Hepatocyte (in vitro differentiated cells): ENCODE data around the gene PPHLN1. TPM values are rescaled to one million over a fixed set of nuclear protein-coding genes. Genes with fewer than 3 reads are reported as not detected.

ENCODE experiments used
- DNase-seq: peaks from one replicate; pipeline ENCODE4 v3.0.0-alpha.2; 2016; ENCODE audit warnings: low spot score
- H2AFZ ChIP-seq: fragments of 200-600 bp; sonication (generic); 2 replicates; pipeline ENCODE4 v1.6.0; 2016; ENCODE audit warnings: antibody characterized with exemption, mild to moderate bottlenecking
- H3K27ac ChIP-seq: fragments of 200-600 bp; sonication (generic); 2 replicates; pipeline ENCODE4 v1.5.1; 2016; ENCODE audit warnings: mild to moderate bottlenecking
- H3K27me3 ChIP-seq: fragments of 200-600 bp; sonication (generic); 2 replicates; pipeline ENCODE4 v1.6.1; 2016
- H3K36me3 ChIP-seq: fragments of 200-600 bp; sonication (generic); replicated peaks from 2 replicates; pipeline ENCODE4 v1.5.1; 2016; ENCODE audit warnings: low read depth; ENCODE audit not compliant: insufficient read depth
- H3K4me1 ChIP-seq: fragments of 200-600 bp; sonication (generic); 2 replicates; pipeline ENCODE4 v1.5.1; 2016; ENCODE audit warnings: mild to moderate bottlenecking, moderate library complexity; ENCODE audit not compliant: insufficient read depth
- H3K4me2 ChIP-seq: fragments of 200-600 bp; sonication (generic); 2 replicates; pipeline ENCODE4 v1.6.0; 2016
- H3K4me3 ChIP-seq: fragments of 200-600 bp; sonication (generic); 2 replicates; pipeline ENCODE4 v1.5.1; 2016; ENCODE audit warnings: mild to moderate bottlenecking
- H3K79me2 ChIP-seq: fragments of 200-600 bp; sonication (generic); 2 replicates; pipeline ENCODE4 v1.6.0; 2017; ENCODE audit warnings: mild to moderate bottlenecking
- H3K9me2 ChIP-seq: fragments of 200-600 bp; sonication (generic); replicated peaks from 2 replicates; pipeline ENCODE4 v1.6.0; 2017; ENCODE audit warnings: mild to moderate bottlenecking; ENCODE audit not compliant: insufficient read depth
- H3K9me3 ChIP-seq: fragments of 200-600 bp; sonication (generic); 2 replicates; pipeline ENCODE4 v1.5.1; 2016; ENCODE audit warnings: low read depth, mild to moderate bottlenecking
- H4K20me1 ChIP-seq: fragments of 200-600 bp; sonication (generic); 2 replicates; pipeline ENCODE4 v1.6.0; 2016; ENCODE audit warnings: mild to moderate bottlenecking; ENCODE audit not compliant: insufficient read depth, poor library complexity, severe bottlenecking
- CTCF ChIP-seq: fragments of 200-600 bp; sonication (generic); IDR thresholded peaks from 2 replicates; pipeline ENCODE4 v1.5.1; 2016; ENCODE audit warnings: antibody characterized with exemption, mild to moderate bottlenecking; ENCODE audit not compliant: poor library complexity
- EZH2 ChIP-seq: fragments of 200-600 bp; sonication (generic); IDR thresholded peaks from 2 replicates; pipeline ENCODE4 v1.6.1; 2016; ENCODE audit warnings: antibody characterized with exemption, mild to moderate bottlenecking, borderline replicate concordance
- EZH2phosphoT487 ChIP-seq: fragments of 200-600 bp; sonication (generic); IDR thresholded peaks from one replicate; pipeline ENCODE4 v1.6.1; 2018; ENCODE audit warnings: antibody characterized with exemption, mild to moderate bottlenecking, low read depth, moderate library complexity; ENCODE audit not compliant: unreplicated experiment, severe bottlenecking
- WGBS: methylation state at CpG from one replicate; pipeline ENCODE4 v1.1.6; 2016; ENCODE audit warnings: low lambda C conversion rate; ENCODE audit errors: missing lambda C conversion rate; 5-methylcytosine and 5-hydroxymethylcytosine counted together
- polyA plus RNA-seq: library from polyadenylated mRNA; unstranded; fragments of >200 nt; fragmentation: Nextera tagmentation; extraction: Ambion mirVana; gene quantifications from 2 replicates; pipeline ENCODE4 v1.2.1, GENCODE V29; 2016
- total RNA-seq: library from RNA; depleted of rRNA; stranded (reverse); fragments of >200 nt; gene quantifications from 2 replicates; pipeline ENCODE4 v1.2.3, GENCODE V29; 2014

PPHLN1 gene
- total and polyA plus RNA-seq, 2 experiments from 2014 or later: 38.1 to 65.4 TPM

- Histone ChIP-seq H3K9me2 (no peaks in the 10 kb centered on the region), H3K4me3 (no peak overlapping the region), H3K27ac (no peak overlapping the region), H3K9me3 (no peaks in the 10 kb centered on the region), H4K20me1 (no peaks in the 10 kb centered on the region), H3K79me2 (no peaks in the 10 kb centered on the region), H3K36me3 (no peaks in the 10 kb centered on the region), H3K4me1 (no peaks in the 10 kb centered on the region), H2AFZ (no peak overlapping the region), H3K27me3 (no peaks in the 10 kb centered on the region), H3K4me2 (no peak overlapping the region)
- TF ChIP-seq EZH2 (no peak), EZH2phosphoT487 (no peak), CTCF (no peak)
- 84% methylated on average over 8 of the region's 8 CpGs for WGBS
- no peak for DNase-seq
These were observed 26.3 kb upstream of the PPHLN1 start for GRCh38 chr12:42299392-42300308.

- Histone ChIP-seq H3K79me2 (no peaks in the 10 kb centered on the region), H4K20me1 (no peaks in the 10 kb centered on the region), H3K36me3 (no peaks in the 10 kb centered on the region), H3K4me2 (no peak overlapping the region), H3K9me2 (no peaks in the 10 kb centered on the region), H3K4me3 (no peak overlapping the region), H3K27ac (no peak overlapping the region), H3K9me3 (no peaks in the 10 kb centered on the region), H3K4me1 (no peaks in the 10 kb centered on the region), H2AFZ (no peak overlapping the region), H3K27me3 (no peaks in the 10 kb centered on the region)
- whole genome bisulfite sequencing: 97% methylated on average over 3 of the region's 3 CpGs
- DNase-seq: no peak
- no peak for TF ChIP-seq EZH2
- TF ChIP-seq CTCF: no peak
- no peak for TF ChIP-seq EZH2phosphoT487
These were observed 19.7 kb upstream of the PPHLN1 start for GRCh38 chr12:42306297-42306696.

GRCh38 chr12:42308390-42308789 lies 17.6 kb upstream of the PPHLN1 start:
- WGBS: 95% methylated on average over 2 of the region's 2 CpGs
- DNase-seq: no peak
- H3K4me3 ChIP-seq: no peak overlapping the region
- no peaks in the 10 kb centered on the region for H3K9me2 ChIP-seq
- H3K27ac ChIP-seq: no peak overlapping the region
- no peaks in the 10 kb centered on the region for H3K27me3 ChIP-seq
- H3K36me3 ChIP-seq: no peaks in the 10 kb centered on the region
- no peaks in the 10 kb centered on the region for H3K79me2 ChIP-seq
- H2AFZ ChIP-seq: no peak overlapping the region
- no peaks in the 10 kb centered on the region for H4K20me1 ChIP-seq
- H3K4me2 ChIP-seq: no peak overlapping the region
- no peaks in the 10 kb centered on the region for H3K4me1 ChIP-seq
- TF ChIP-seq CTCF: no peak
- TF ChIP-seq EZH2: no peak
- no peak for TF ChIP-seq EZH2phosphoT487
- H3K9me3 ChIP-seq: no peaks in the 10 kb centered on the region
